ENCODE measurements around the gene HBM.

GRCh38 chr16:164827-165538 is 795 bp upstream of the HBM start:
- no peak for TF ChIP-seq CTCF (IDR thresholded peaks at IDR 0.05; ENCODE audit: low read depth, low read length, poor library complexity, severe bottlenecking)
- TF ChIP-seq EZH2phosphoT487 (IDR thresholded peaks at IDR 0.05; ENCODE audit: borderline replicate concordance, low read length): no peak
